GM21737 (cell line): ENCODE measurements around the gene PSMD14.

Experiments
- ATAC-seq: cut with Tn5 transposase; IDR thresholded peaks from one replicate; pipeline ENCODE4 v1.9.1; 2021; ENCODE audit warnings: mild to moderate bottlenecking, moderate library complexity; ENCODE audit not compliant: unreplicated experiment

Gene PSMD14

GRCh38 chr2:161417438-161418274 lies 109.4 kb downstream of the PSMD14 start:
- no peak for ATAC-seq

DNA sequence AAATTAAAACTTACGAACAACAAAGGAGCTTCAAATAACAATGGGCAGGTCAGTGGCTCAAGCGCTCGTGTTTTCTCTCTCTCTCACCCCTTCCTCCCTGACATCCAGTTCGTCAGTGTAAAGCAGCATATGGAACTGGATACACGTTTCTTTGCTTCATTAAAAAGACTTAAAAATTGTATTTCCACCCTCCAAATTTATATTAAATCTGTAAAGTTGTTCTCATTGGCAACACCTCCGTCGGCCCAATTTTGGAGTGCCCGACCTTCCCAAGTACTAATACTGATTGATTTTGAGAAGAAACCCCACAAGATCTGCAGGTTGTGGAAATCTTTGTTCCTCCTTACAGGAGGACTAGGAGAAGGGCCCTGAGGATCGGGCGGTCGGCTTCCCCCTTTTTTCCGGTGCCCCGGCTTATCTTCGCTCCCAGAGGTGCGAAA lies 110.1 kb downstream of the PSMD14 start:
- ATAC-seq = no peak

- no peak for ATAC-seq
These were observed 110.8 kb downstream of the PSMD14 start for GRCh38 chr2:161418715-161419637.

- ATAC-seq = no peak
These were observed 111.5 kb downstream of the PSMD14 start for GRCh38 chr2:161419638-161420190.

- ATAC-seq = no peak
These were observed 112.3 kb downstream of the PSMD14 start for GRCh38 chr2:161420406-161421074.

DNA sequence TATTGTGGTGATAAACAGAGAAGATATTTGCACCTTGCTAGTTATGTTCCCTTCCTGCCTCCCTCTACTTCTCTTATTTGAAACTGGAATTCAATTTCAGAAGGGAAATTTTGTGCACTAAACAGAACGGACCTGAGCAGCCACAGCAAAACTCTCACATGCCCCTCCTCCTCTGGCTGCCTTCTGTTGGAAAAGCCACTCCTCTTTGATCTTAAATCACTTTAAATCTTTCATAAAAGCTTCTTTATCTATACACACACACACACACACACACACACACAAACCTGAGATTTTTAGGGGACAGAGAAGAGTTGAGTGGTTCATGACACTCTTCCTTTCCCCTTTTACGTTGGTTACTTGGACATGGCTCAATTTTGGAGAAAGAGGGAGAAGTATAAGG lies 113.5 kb downstream of the PSMD14 start:
- no peak for ATAC-seq

DNA sequence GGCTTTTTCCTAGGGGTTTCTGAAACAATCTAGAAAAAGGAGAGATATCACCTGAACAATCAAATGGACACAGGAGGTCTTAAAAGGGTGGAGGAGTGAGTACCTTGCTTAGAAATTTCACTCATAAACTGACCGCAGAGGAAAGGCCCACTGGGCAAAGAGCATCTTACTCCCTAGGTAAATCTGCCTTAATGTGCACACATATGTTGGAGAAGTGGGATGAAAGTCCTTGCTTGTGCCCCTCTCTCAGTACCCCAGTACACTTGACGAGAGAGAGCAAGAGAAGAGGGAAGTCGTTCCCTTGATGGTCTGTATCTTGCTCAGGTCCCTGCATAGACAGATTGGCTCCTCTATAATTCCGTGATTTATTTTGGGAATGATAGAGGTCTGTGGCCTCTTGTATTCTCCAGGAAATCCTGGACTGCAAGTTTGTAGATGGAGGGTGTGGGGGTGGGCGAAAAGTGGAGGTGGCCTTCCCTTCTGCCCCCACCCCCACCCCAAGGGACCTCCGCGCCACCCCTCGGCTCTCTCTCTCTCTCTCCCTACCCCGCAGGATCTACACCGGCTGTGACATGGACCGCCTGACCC lies 114.7 kb downstream of the PSMD14 start:
- ATAC-seq = no peak

- ATAC-seq = no peak
These were observed 115.5 kb downstream of the PSMD14 start for GRCh38 chr2:161423421-161424393.

GRCh38 chr2:161424394-161424769 lies 116.2 kb downstream of the PSMD14 start:
- no peak for ATAC-seq

- ATAC-seq = no peak
These were observed 116.9 kb downstream of the PSMD14 start for GRCh38 chr2:161424891-161425727.

- ATAC-seq = no peak
These were observed 117.7 kb downstream of the PSMD14 start for GRCh38 chr2:161425728-161426454.

GRCh38 chr2:161426455-161426921 lies 118.3 kb downstream of the PSMD14 start:
- ATAC-seq = no peak

DNA sequence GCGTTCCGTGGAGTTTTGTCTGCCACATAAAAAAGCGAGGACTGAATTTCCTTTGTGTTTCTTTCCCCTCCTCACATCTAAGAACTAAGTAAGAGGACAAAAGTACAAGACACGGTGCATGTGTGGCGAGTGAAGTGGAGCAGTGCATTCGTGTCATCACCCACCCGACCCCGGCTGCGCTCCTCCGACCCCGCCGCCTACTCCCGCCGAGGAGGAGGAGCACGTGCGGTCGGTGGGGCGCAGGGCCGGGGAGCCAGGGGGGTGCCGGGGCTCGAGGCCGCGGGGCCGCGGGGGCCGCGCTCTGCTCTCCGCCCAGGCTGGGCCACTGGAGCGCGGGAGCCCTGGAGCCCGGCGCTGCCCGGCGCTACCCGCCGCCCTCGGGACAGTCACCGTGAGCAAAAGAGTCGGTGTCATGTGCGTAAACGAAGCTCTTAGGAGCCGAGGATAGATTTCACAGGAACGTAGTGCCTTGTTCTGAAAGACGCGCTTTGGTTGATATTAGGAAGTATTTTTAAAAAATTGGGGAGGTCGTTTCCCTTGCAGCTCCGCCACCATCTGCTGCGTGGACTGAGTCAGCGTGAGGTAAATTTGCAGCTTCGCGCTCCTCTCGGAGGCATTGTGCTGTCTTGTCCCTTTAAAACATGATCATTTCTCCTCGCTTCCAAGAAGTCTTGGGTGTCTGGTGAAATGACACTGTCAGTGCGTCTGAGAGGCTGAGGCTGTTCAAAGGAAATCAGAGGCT lies 118.9 kb downstream of the PSMD14 start:
- ATAC-seq = no peak

DNA sequence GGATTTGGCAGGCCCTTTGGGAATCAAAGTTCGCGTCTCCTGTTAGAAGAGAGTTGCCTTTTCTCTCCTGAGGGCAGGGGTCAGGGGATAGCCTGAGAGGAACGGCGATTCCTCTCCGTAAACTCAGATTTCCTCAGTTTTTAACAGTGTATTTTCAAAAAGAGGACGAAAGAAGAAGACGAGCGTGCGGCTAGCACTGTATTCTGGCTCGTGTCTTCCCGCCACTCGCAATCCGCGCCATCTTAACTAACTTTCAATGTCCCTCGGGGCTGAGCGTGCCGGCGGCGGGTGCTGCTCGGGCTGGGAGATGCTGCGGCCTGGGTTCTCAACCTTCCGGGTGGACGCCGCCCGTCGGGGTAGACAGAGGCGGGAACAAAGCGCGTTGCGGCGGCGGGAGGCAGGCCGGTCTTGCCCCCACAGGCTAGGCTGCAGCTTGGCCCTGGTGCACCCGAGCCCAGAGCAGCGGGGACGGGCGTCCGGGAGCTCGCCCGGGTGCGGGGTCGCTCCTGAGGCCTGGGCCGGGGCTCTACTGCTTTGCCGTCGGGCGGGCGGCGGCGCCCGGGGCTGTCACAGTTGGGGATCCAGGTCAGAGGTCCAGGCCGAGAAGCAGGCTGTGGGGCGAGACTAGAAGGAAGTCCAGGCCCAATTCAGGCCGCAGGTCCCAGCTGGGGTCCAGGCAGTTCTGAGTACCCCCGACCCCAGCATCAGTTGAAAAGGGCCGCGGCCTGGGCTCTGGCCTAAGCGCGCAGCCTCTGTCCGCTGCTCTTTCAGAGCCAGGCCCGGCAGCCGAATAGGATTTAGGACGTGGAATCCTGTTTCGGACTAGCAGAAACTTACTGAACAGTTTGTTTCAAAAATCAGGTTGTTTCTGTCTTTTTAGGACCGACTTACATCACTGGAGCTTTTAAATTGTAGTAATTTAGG lies 119.7 kb downstream of the PSMD14 start:
- ATAC-seq = no peak

DNA sequence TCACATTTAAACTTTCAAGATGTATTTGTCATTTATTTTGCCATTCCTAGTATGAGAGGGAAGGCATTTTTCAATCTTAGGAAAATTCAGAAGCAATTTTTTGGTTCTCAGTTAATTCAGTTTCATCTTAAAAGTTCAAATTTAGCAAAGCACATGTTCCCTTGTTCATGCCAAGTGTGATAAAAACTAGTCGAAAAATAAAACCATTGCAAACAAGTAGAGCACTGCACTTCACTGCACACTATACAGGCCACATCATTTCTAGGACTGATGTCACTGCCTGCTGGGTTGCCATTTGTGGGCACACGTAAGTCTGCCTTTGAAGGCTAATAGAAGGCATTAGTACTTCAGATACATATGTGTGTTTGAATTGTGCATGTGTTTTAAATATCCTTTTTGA lies 122.2 kb downstream of the PSMD14 start:
- no peak for ATAC-seq

DNA sequence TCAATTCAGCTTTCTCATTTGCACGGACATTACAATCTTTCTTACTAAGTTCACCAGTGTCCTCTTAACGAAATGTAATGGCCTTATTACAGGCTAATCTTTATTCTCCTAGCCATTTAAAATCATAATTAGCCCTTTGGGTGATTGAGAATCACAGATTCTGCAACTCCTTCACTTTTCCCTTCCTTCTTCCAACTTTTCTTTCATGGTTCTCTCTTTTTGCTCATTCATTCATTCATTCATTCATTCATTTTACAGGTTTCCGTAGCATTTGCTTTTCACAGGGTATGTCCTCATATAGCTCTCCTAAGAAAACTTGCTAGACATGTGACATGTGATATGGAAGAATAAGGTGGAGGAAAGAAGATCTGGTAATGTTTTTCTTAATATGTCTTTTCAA lies 123.9 kb downstream of the PSMD14 start:
- no peak for ATAC-seq
